HEK293 (cell line): ENCODE measurements around the gene CDKN2D.

ENCODE experiments used
- SALL2 ChIP-seq: fragments of 450-650 bp; formaldehyde crosslinking; IDR thresholded peaks from 2 replicates; pipeline ENCODE4 v1.5.0; 2017; ENCODE audit warnings: missing biosample characterization, mild to moderate bottlenecking, missing genetic modification characterization, borderline replicate concordance
- TCF7L2 ChIP-seq: IDR thresholded peaks from 2 replicates; pipeline ENCODE4 v1.6.1; 2011; ENCODE audit warnings: low read depth, mild to moderate bottlenecking, inconsistent platforms, low read length, moderate library complexity, borderline replicate concordance
- TF ChIP-seq, protein P1 (sequence below): fragments of 450-650 bp; formaldehyde crosslinking; IDR thresholded peaks from 2 replicates; pipeline ENCODE4 v1.5.1; 2016; ENCODE audit warnings: missing biosample characterization, missing genetic modification characterization

DNA sequence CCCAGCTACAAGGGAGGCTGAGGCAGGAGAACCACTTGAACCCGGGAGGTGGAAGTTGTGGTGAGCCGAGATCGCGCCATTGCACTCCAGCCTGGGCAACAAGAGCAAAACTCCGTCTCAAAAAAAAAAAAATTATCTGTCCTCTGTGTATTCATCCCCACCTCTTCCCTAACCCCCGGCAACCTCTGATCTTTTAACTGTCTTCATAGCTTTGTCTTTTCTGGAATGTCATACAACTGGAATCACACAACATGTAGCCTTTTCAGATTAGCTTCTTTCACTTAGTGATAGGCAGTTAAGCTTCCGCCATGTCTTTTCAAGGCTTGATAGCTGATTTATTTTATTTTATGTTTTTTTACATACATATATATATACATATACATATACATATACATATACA, 43.1 kb downstream of the CDKN2D start:
- TF ChIP-seq SALL2 (no peak), TCF7L2 (no peak)
- TF ChIP-seq, protein P1, sequence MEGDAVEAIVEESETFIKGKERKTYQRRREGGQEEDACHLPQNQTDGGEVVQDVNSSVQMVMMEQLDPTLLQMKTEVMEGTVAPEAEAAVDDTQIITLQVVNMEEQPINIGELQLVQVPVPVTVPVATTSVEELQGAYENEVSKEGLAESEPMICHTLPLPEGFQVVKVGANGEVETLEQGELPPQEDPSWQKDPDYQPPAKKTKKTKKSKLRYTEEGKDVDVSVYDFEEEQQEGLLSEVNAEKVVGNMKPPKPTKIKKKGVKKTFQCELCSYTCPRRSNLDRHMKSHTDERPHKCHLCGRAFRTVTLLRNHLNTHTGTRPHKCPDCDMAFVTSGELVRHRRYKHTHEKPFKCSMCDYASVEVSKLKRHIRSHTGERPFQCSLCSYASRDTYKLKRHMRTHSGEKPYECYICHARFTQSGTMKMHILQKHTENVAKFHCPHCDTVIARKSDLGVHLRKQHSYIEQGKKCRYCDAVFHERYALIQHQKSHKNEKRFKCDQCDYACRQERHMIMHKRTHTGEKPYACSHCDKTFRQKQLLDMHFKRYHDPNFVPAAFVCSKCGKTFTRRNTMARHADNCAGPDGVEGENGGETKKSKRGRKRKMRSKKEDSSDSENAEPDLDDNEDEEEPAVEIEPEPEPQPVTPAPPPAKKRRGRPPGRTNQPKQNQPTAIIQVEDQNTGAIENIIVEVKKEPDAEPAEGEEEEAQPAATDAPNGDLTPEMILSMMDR (tag by site-specific recombination) = no peak
